Endothelial cell of umbilical vein (primary cell): Measurements from ENCODE around the gene ACTR1A. TPM values are rescaled to one million over a fixed set of nuclear protein-coding genes. Genes with fewer than 3 reads are reported as not detected.

ENCODE experiments used
- BruUV-seq: library from RNA; stranded (reverse); fragments of 400-500 nt; replicated peaks from 2 replicates; lab custom pipeline; 2021; lab: Mats Ljungman, UMichigan
- CTCF ChIA-PET: fragments of 300-600, 350-600 bp; sonication (Branson Sonifier 250); formaldehyde crosslinking; loops from one replicate; lab custom pipeline; 2021; ENCODE audit warnings: antibody characterized with exemption, inconsistent platforms; lab: Charles Lee
- POLR2A ChIA-PET: fragments of 300-600, 350-600 bp; sonication (Branson Sonifier 250); formaldehyde crosslinking; loops from one replicate; lab custom pipeline; 2021; ENCODE audit warnings: antibody characterized with exemption, inconsistent platforms; lab: Charles Lee
- DNase-seq: peaks from one replicate; pipeline ENCODE4 v3.0.0-alpha.2; 2011; ENCODE audit warnings: low read depth, low spot score
- FAIRE-seq: peaks from 2 replicates; lab custom pipeline; 2011; peaks lifted over from hg19 to GRCh38; lab: Jason Lieb, UNC
- H2AFZ ChIP-seq: 2 replicates; pipeline ENCODE4 v1.6.0; 2012; ENCODE audit warnings: low read depth, low read length, control low read depth, inconsistent platforms
- H3K27ac ChIP-seq: 2 replicates; pipeline ENCODE4 v1.5.1; 2011; ENCODE audit warnings: low read depth, mild to moderate bottlenecking, control low read depth, low read length, moderate library complexity; ENCODE audit not compliant: insufficient read depth
- H3K27me3 ChIP-seq, 2 experiments: 2 replicates each; pipeline versions ENCODE4 v1.6.0 to v1.6.1; 2011; ENCODE audit warnings: low read length in 2 of 2, mixed read lengths in 1 of 2; ENCODE audit not compliant: control insufficient read depth in 2 of 2, insufficient read depth in 2 of 2
- H3K36me3 ChIP-seq, 2 experiments: 2 replicates in 1 of 2; 3 replicates in 1 of 2; pipeline ENCODE4 v1.5.1; 2011; ENCODE audit warnings: low read length in 2 of 2, mild to moderate bottlenecking in 1 of 2, moderate library complexity in 1 of 2; ENCODE audit not compliant: control insufficient read depth in 2 of 2, insufficient read depth in 2 of 2; ENCODE audit errors: extremely low read depth in 1 of 2
- H3K4me1 ChIP-seq: 3 replicates; pipeline ENCODE4 v1.5.1; 2011; ENCODE audit warnings: mild to moderate bottlenecking, low read length; ENCODE audit not compliant: control insufficient read depth, insufficient read depth; ENCODE audit errors: extremely low read depth
- H3K4me2 ChIP-seq: 2 replicates; pipeline ENCODE4 v1.6.1; 2011; ENCODE audit warnings: low read length, control low read depth, mixed read lengths; ENCODE audit not compliant: insufficient read depth
- H3K4me3 ChIP-seq, 3 experiments: fragments of 200-600 bp in 1 of 3; sonication (generic), shearing (Covaris generic) in 1 of 3; replicated peaks in 1 of 3; 2 replicates each; pipeline ENCODE4 v1.5.1; 2011 to 2016; ENCODE audit warnings: control low read depth in 3 of 3, low read length in 3 of 3, mild to moderate bottlenecking in 2 of 3, inconsistent platforms in 1 of 3, low read depth in 1 of 3, moderate library complexity in 1 of 3; ENCODE audit not compliant: insufficient read depth in 1 of 3
- H3K79me2 ChIP-seq: 2 replicates; pipeline ENCODE4 v1.6.0; 2012; ENCODE audit warnings: low read length, inconsistent platforms; ENCODE audit not compliant: control insufficient read depth, insufficient read depth
- H3K9ac ChIP-seq: replicated peaks from 2 replicates; pipeline ENCODE3; 2011; ENCODE audit warnings: low read length, control low read depth; ENCODE audit not compliant: insufficient read depth; ENCODE audit errors: extremely low read depth
- H3K9me1 ChIP-seq: replicated peaks from 3 replicates; pipeline ENCODE4 v1.6.0; 2011; ENCODE audit warnings: mild to moderate bottlenecking, low read length; ENCODE audit not compliant: control insufficient read depth, insufficient read depth; ENCODE audit errors: extremely low read depth
- H3K9me3 ChIP-seq: replicated peaks from 2 replicates; pipeline ENCODE4 v1.5.1; 2012; ENCODE audit warnings: low read length, inconsistent platforms; ENCODE audit not compliant: control insufficient read depth, insufficient read depth
- H4K20me1 ChIP-seq: replicated peaks from 2 replicates; pipeline ENCODE3; 2011; ENCODE audit warnings: mild to moderate bottlenecking, low read length; ENCODE audit not compliant: control insufficient read depth, insufficient read depth; ENCODE audit errors: extremely low read depth
- CTCF ChIP-seq, 2 donors: IDR thresholded peaks; 1 replicate in 1 of 2; 2 replicates in 1 of 2; pipeline ENCODE4 v1.5.1; 2011; ENCODE audit warnings: low read length in 2 of 2, mild to moderate bottlenecking in 2 of 2, moderate library complexity in 2 of 2, control low read depth in 1 of 2, inconsistent platforms in 1 of 2, low read depth in 1 of 2; ENCODE audit not compliant: insufficient read depth in 1 of 2; ENCODE audit errors: extremely low read depth in 1 of 2
- EZH2 ChIP-seq: IDR thresholded peaks from 2 replicates; pipeline ENCODE4 v1.6.1; 2012; ENCODE audit warnings: borderline replicate concordance, low read depth, mild to moderate bottlenecking, moderate library complexity, low read length, inconsistent platforms; ENCODE audit not compliant: severe bottlenecking
- FOS ChIP-seq: IDR thresholded peaks from 2 replicates; pipeline ENCODE4 v1.6.1; 2011; ENCODE audit warnings: mild to moderate bottlenecking, low read length, moderate library complexity, borderline replicate concordance; ENCODE audit not compliant: insufficient read depth
- GATA2 ChIP-seq: IDR thresholded peaks from 2 replicates; pipeline ENCODE4 v1.7.0; 2011; ENCODE audit warnings: low read depth, mild to moderate bottlenecking, moderate library complexity, mixed read lengths, low read length; ENCODE audit not compliant: insufficient read length, insufficient read depth
- JUN ChIP-seq: IDR thresholded peaks from 2 replicates; pipeline ENCODE4 v1.6.1; 2011; ENCODE audit warnings: borderline replicate concordance, low read depth; ENCODE audit not compliant: insufficient read length, insufficient read depth
- MYC ChIP-seq: IDR thresholded peaks from one replicate; pipeline ENCODE4 v1.6.1; 2011; ENCODE audit warnings: mild to moderate bottlenecking, low read depth, low read length
- POLR2A ChIP-seq: IDR thresholded peaks from 2 replicates; pipeline ENCODE4 v1.6.1; 2012; ENCODE audit warnings: low read depth, mild to moderate bottlenecking, control low read depth, low read length
- POLR2AphosphoS5 ChIP-seq: IDR thresholded peaks from 2 replicates; pipeline ENCODE4 v1.6.1; 2012; ENCODE audit warnings: low read depth, mild to moderate bottlenecking, control low read depth, low read length, moderate library complexity; ENCODE audit not compliant: insufficient read depth
- dilution Hi-C: fragments of 300-500 bp; cut with MboI; formaldehyde crosslinking; loops from one replicate; pipeline ENCODE4 v1.15.0; 2019; ENCODE audit warnings: low sequenced_read_pairs; ENCODE audit not compliant: extremely low pct_ligation_motif_present
- intact Hi-C: fragments of 100-400 bp; cut with micrococcal nuclease; formaldehyde crosslinking; loops from one replicate; pipeline ENCODE4 v1.10.0; 2022
- polyA plus RNA-seq, 4 experiments: library from polyadenylated mRNA; depleted of rRNA in 3 of 4; stranded (reverse) in 3 of 4; unstranded in 1 of 4; fragments of >200 nt; gene quantifications; 2 replicates each; pipeline versions ENCODE4 v1.2.1 to v1.2.3, GENCODE V29; 2011 to 2012; ENCODE audit warnings: missing spikeins in 1 of 4
- total RNA-seq: library from RNA; stranded (reverse); gene quantifications from 2 replicates; pipeline ENCODE4 v1.2.3, GENCODE V29; 2021
- TF ChIP-seq, protein P1 (sequence below): IDR thresholded peaks from 2 replicates; pipeline ENCODE4 v1.6.1; 2011; ENCODE audit not compliant: insufficient read depth, insufficient read length

The ACTR1A gene
- total and polyA plus RNA-seq, 2 donors (not counting 3 experiments of a cell fraction or from before 2014, with no cell fraction given) = 155 to 164 TPM

DNA sequence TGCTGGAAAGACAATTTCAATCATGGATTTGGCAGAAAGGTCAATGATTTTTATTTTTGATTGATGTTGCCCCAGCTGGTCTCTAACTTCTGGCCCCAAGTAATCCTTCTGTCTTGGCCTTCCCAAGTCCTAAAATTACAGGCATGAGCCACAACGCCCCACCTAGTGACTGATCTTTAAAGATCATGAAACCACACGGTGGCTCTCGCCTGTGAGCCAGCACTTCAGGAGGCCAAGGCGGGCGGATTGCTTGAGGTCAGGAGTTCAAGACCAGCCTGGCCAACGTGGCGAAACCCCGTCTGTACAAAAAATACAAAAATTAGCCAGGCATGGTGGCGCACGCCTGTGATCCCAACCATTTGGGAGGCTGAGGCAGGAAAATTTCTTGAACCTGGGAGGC is 38.5 kb downstream of the ACTR1A start:
- CTCF ChIA-PET = interaction anchor here (1.0 kb wide), 1 partner anchor 16 kb away, joined by 3 read pairs; no protein-coding TSS in a partner anchor
- H3K27ac ChIP-seq = no peak overlapping the region
- peaks cover 7% of the 10 kb centered on the region for H3K4me1 ChIP-seq
- no peaks in the 10 kb centered on the region for H3K79me2 ChIP-seq
- H3K36me3 ChIP-seq = no peaks in the 10 kb centered on the region
- no peak overlapping the region for H3K4me2 ChIP-seq
- no peak for DNase-seq
- TF ChIP-seq POLR2A (no peak), POLR2AphosphoS5 (no peak), EZH2 (no peak), GATA2 (no peak), FOS (no peak), CTCF (IDR thresholded peaks at IDR 0.05; ENCODE audit: extremely low read depth in 1 of 2, insufficient read depth in 1 of 2, low read depth in 1 of 2, low read length in 2 of 2) (no peak), MYC (no peak), JUN (no peak)
- TF ChIP-seq, protein P1, sequence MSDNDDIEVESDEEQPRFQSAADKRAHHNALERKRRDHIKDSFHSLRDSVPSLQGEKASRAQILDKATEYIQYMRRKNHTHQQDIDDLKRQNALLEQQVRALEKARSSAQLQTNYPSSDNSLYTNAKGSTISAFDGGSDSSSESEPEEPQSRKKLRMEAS = no peak
- H3K9me3 ChIP-seq = no peaks in the 10 kb centered on the region
- POLR2A ChIA-PET = no interaction called here
- no peak overlapping the region for H3K9ac ChIP-seq
- H3K9me1 ChIP-seq = no peaks in the 10 kb centered on the region
- dilution Hi-C loops (no loop called here), intact Hi-C loops (no loop called here)
- FAIRE-seq = no peak
- H2AFZ ChIP-seq = no peak overlapping the region
- peaks cover 0 to 4% of the 10 kb centered on the region in 2 experiments for H3K27me3 ChIP-seq
- no peak overlapping the region for H3K4me3 ChIP-seq
- no peaks in the 10 kb centered on the region for H4K20me1 ChIP-seq
- BruUV-seq = no TSS peak
